ENCODE measurements around the gene CTSH. TPM values are rescaled to one million over a fixed set of nuclear protein-coding genes. Genes with fewer than 3 reads are reported as not detected.

CTSH gene
- total RNA-seq, 1 donor from 2014 or later: 52.6 TPM

DNA sequence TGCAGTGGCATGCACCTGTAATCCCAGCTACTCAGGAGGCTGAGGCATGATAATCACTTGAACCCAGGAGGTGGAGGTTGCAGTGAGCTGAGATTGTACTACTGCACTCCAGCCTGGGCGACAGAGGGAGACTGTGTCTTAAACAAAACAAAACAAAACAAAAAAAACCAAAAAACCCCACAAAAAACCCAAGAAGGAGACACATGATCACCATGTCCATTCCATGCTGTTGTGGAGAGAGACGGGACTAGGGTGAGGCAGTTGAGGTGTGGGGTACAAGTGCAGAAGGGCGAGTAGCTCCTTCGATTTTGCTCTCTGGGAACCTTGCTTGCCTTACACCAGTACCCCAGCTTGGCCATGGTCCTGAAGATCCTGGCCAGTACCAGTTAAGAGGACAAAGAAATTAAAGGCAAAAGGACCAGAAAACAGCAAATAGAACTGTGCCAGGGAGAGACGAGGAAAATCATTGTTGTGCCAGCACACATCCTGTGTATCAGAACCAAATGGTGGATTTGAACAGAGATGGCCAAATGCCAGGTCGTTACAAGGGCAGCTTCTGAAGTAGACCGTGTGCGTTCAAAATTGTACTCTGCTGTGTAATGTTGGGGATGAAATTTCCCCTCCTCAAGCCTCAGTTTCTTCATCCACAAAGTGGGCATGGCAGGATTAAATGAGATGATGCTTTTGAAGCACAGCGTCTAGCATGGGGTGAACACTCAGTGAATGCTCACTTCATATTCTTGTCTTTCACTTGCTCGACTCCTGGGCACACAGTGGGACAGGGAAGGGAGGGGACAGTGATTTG, 42.9 kb upstream of the CTSH start:
- intact Hi-C loops (cut with micrococcal nuclease): no loop called here
- Histone ChIP-seq H3K4me3 (no peak overlapping the region), H3K27me3 (ENCODE audit: low read depth) (peaks cover 15% of the 10 kb centered on the region), H3K36me3 (no peaks in the 10 kb centered on the region), H3K4me1 (peaks cover 7% of the 10 kb centered on the region), H3K9me3 (replicated peaks) (no peaks in the 10 kb centered on the region), H3K27ac (replicated peaks) (peak overlapping the region; percentile 40)
- TF ChIP-seq, protein P1, sequence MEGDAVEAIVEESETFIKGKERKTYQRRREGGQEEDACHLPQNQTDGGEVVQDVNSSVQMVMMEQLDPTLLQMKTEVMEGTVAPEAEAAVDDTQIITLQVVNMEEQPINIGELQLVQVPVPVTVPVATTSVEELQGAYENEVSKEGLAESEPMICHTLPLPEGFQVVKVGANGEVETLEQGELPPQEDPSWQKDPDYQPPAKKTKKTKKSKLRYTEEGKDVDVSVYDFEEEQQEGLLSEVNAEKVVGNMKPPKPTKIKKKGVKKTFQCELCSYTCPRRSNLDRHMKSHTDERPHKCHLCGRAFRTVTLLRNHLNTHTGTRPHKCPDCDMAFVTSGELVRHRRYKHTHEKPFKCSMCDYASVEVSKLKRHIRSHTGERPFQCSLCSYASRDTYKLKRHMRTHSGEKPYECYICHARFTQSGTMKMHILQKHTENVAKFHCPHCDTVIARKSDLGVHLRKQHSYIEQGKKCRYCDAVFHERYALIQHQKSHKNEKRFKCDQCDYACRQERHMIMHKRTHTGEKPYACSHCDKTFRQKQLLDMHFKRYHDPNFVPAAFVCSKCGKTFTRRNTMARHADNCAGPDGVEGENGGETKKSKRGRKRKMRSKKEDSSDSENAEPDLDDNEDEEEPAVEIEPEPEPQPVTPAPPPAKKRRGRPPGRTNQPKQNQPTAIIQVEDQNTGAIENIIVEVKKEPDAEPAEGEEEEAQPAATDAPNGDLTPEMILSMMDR (IDR thresholded peaks at IDR 0.05; ENCODE audit: borderline replicate concordance): no peak
- no peak for DNase-seq

DNA sequence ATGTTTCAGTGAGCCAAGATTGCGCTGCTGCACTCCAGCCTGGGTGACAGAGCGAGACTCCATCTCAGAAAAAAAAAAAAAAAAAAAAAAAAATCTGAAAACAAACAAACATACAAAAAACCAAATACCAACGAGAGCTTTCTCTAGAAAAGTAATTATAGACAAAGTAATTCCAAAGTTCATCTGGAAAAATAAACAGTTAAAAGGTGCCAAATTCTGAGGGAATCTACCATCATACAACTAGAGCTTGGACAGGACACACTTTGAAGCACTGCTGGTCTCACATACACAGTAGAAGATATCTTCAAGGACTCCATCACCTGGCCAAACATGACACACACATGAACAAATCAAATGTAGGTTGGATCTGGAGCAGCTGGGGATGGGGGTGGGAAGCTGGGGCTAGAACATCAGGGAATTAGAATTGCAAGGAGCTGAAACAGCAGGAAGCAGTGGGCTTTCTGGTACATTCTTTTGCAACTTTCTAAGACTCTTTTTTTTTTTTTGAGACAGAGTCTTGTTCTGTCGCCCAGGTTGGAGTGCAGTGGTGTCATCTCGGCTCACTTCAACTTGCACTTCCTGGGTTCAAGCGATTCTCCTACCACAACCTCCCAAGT, 41.1 kb upstream of the CTSH start:
- peaks cover 4% of the 10 kb centered on the region for H3K4me1 ChIP-seq
- no peaks in the 10 kb centered on the region for H3K27me3 ChIP-seq (ENCODE audit: low read depth)
- no peak for DNase-seq
- no peak overlapping the region for H3K27ac ChIP-seq (replicated peaks)
- no peaks in the 10 kb centered on the region for H3K36me3 ChIP-seq
- TF ChIP-seq, protein P1 (IDR thresholded peaks at IDR 0.05; ENCODE audit: borderline replicate concordance): no peak
- intact Hi-C loops (cut with micrococcal nuclease): no loop called here
- no peak overlapping the region for H3K4me3 ChIP-seq
- no peaks in the 10 kb centered on the region for H3K9me3 ChIP-seq (replicated peaks)

DNA sequence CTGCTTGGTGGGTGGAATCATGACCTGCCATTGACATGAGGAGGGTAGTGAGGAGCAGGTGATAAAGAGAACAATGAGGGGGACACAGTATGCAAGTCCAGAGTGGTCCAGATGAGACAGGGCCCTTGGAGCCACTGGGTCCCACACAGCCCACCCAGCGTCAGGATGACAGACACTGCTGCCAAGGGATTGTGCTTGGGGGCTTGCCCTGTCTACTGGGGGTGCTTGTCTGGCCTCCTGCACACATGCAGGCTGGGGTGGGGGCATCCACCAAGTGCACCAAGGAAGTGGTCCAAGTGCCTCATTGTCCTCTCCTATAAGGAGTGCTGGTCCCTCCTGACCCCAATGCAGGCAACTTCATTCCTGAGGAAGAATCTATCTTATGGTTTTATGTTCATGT, 39.2 kb upstream of the CTSH start:
- DNase-seq: no peak
- no peaks in the 10 kb centered on the region for H3K9me3 ChIP-seq (replicated peaks)
- H3K36me3 ChIP-seq: no peaks in the 10 kb centered on the region
- TF ChIP-seq, protein P1 (IDR thresholded peaks at IDR 0.05; ENCODE audit: borderline replicate concordance): no peak
- no peak overlapping the region for H3K4me3 ChIP-seq
- intact Hi-C loops (cut with micrococcal nuclease): no loop called here
- peaks cover 11% of the 10 kb centered on the region for H3K4me1 ChIP-seq
- H3K27ac ChIP-seq (replicated peaks): no peak overlapping the region
- H3K27me3 ChIP-seq (ENCODE audit: low read depth): no peaks in the 10 kb centered on the region

DNA sequence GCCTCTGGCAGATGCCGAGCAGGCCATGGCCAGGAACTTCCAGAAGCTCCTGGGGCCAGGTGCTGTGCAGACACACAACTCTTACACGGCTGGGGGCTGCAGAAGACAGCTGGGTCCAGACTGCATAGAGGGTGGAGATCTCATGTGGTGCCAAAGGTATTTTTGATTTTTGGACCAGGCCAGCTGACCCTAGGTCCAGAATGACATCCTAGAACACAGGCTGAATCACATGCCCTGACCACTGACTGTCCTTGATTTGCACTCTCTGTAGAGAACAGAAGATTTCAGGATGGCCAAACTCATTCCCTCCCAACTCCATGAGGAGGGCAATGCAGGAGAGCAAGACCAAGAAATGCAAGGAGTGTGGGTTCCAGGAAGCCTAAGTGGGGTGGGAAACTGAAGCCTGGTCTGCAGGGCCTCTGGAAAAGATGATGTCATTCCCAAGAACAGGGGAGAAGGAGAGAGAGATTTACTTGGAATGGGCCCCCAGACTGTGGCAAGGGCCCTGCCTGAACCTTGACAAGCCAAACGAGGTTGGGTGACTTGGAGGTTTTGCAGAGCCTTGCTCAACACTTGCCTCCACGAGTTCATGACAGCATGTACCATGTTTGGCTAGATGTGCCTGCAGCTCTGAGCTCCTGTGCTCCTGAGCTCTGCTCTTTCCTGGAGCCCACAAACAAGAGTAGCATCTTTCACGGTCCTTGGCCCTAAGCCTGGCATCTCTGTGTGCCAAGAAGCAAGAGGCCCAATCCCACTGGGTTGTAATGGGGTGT, 38.5 kb upstream of the CTSH start:
- Histone ChIP-seq H3K9me3 (replicated peaks) (no peaks in the 10 kb centered on the region), H3K36me3 (no peaks in the 10 kb centered on the region), H3K27me3 (ENCODE audit: low read depth) (no peaks in the 10 kb centered on the region), H3K4me3 (no peak overlapping the region), H3K27ac (replicated peaks) (no peak overlapping the region), H3K4me1 (peaks cover 10% of the 10 kb centered on the region)
- no peak for DNase-seq
- intact Hi-C loops (cut with micrococcal nuclease): no loop called here
- TF ChIP-seq, protein P1 (IDR thresholded peaks at IDR 0.05; ENCODE audit: borderline replicate concordance): no peak

DNA sequence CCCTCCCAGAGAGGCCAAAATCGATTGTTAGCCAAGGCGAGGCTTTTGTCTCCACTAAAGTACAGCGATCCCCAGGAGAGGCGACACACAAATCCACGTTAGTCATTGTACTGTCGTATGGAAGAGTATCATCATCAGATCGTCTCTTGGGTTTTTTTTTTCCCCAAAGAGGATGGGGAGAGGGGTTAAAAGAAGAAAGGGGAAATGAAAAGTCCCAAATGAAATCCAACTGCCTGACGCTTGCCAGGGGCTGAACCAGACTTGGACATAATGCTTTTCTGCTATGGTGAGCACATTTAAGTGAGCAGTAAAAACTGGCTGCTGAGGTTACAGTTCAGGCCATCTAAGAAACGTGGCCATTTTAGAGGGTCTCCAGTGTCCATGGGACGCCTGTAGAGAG, 37.9 kb upstream of the CTSH start:
- intact Hi-C loops (cut with micrococcal nuclease): no loop called here
- Histone ChIP-seq H3K4me3 (no peak overlapping the region), H3K36me3 (no peaks in the 10 kb centered on the region), H3K4me1 (peaks cover 8% of the 10 kb centered on the region), H3K27ac (replicated peaks) (no peak overlapping the region), H3K27me3 (ENCODE audit: low read depth) (no peaks in the 10 kb centered on the region), H3K9me3 (replicated peaks) (no peaks in the 10 kb centered on the region)
- no peak for DNase-seq
- TF ChIP-seq, protein P1 (IDR thresholded peaks at IDR 0.05; ENCODE audit: borderline replicate concordance): no peak
